Endothelial cell of umbilical vein (primary cell): ENCODE measurements around the gene CDH22. TPM values are rescaled to one million over a fixed set of nuclear protein-coding genes. Genes with fewer than 3 reads are reported as not detected.

Source experiments
- BruUV-seq: library from RNA; stranded (reverse); fragments of 400-500 nt; replicated peaks from 2 replicates; lab custom pipeline; 2021; lab: Mats Ljungman, UMichigan
- CTCF ChIA-PET: fragments of 300-600, 350-600 bp; sonication (Branson Sonifier 250); formaldehyde crosslinking; loops from one replicate; lab custom pipeline; 2021; ENCODE audit warnings: antibody characterized with exemption, inconsistent platforms; lab: Charles Lee
- POLR2A ChIA-PET: fragments of 300-600, 350-600 bp; sonication (Branson Sonifier 250); formaldehyde crosslinking; loops from one replicate; lab custom pipeline; 2021; ENCODE audit warnings: antibody characterized with exemption, inconsistent platforms; lab: Charles Lee
- DNase-seq: peaks from one replicate; pipeline ENCODE4 v3.0.0-alpha.2; 2011; ENCODE audit warnings: low read depth, low spot score
- FAIRE-seq: peaks from 2 replicates; lab custom pipeline; 2011; peaks lifted over from hg19 to GRCh38; lab: Jason Lieb, UNC
- H2AFZ ChIP-seq: 2 replicates; pipeline ENCODE4 v1.6.0; 2012; ENCODE audit warnings: low read depth, low read length, control low read depth, inconsistent platforms
- H3K27ac ChIP-seq: 2 replicates; pipeline ENCODE4 v1.5.1; 2011; ENCODE audit warnings: low read depth, mild to moderate bottlenecking, control low read depth, low read length, moderate library complexity; ENCODE audit not compliant: insufficient read depth
- H3K27me3 ChIP-seq, 2 experiments: 2 replicates each; pipeline versions ENCODE4 v1.6.0 to v1.6.1; 2011; ENCODE audit warnings: low read length in 2 of 2, mixed read lengths in 1 of 2; ENCODE audit not compliant: control insufficient read depth in 2 of 2, insufficient read depth in 2 of 2
- H3K36me3 ChIP-seq, 2 experiments: 2 replicates in 1 of 2; 3 replicates in 1 of 2; pipeline ENCODE4 v1.5.1; 2011; ENCODE audit warnings: low read length in 2 of 2, mild to moderate bottlenecking in 1 of 2, moderate library complexity in 1 of 2; ENCODE audit not compliant: control insufficient read depth in 2 of 2, insufficient read depth in 2 of 2; ENCODE audit errors: extremely low read depth in 1 of 2
- H3K4me1 ChIP-seq: 3 replicates; pipeline ENCODE4 v1.5.1; 2011; ENCODE audit warnings: mild to moderate bottlenecking, low read length; ENCODE audit not compliant: control insufficient read depth, insufficient read depth; ENCODE audit errors: extremely low read depth
- H3K4me2 ChIP-seq: 2 replicates; pipeline ENCODE4 v1.6.1; 2011; ENCODE audit warnings: low read length, control low read depth, mixed read lengths; ENCODE audit not compliant: insufficient read depth
- H3K4me3 ChIP-seq, 3 experiments: fragments of 200-600 bp in 1 of 3; sonication (generic), shearing (Covaris generic) in 1 of 3; replicated peaks in 1 of 3; 2 replicates each; pipeline ENCODE4 v1.5.1; 2011 to 2016; ENCODE audit warnings: control low read depth in 3 of 3, low read length in 3 of 3, mild to moderate bottlenecking in 2 of 3, inconsistent platforms in 1 of 3, low read depth in 1 of 3, moderate library complexity in 1 of 3; ENCODE audit not compliant: insufficient read depth in 1 of 3
- H3K79me2 ChIP-seq: 2 replicates; pipeline ENCODE4 v1.6.0; 2012; ENCODE audit warnings: low read length, inconsistent platforms; ENCODE audit not compliant: control insufficient read depth, insufficient read depth
- H3K9ac ChIP-seq: replicated peaks from 2 replicates; pipeline ENCODE3; 2011; ENCODE audit warnings: low read length, control low read depth; ENCODE audit not compliant: insufficient read depth; ENCODE audit errors: extremely low read depth
- H3K9me1 ChIP-seq: replicated peaks from 3 replicates; pipeline ENCODE4 v1.6.0; 2011; ENCODE audit warnings: mild to moderate bottlenecking, low read length; ENCODE audit not compliant: control insufficient read depth, insufficient read depth; ENCODE audit errors: extremely low read depth
- H3K9me3 ChIP-seq: replicated peaks from 2 replicates; pipeline ENCODE4 v1.5.1; 2012; ENCODE audit warnings: low read length, inconsistent platforms; ENCODE audit not compliant: control insufficient read depth, insufficient read depth
- H4K20me1 ChIP-seq: replicated peaks from 2 replicates; pipeline ENCODE3; 2011; ENCODE audit warnings: mild to moderate bottlenecking, low read length; ENCODE audit not compliant: control insufficient read depth, insufficient read depth; ENCODE audit errors: extremely low read depth
- CTCF ChIP-seq, 2 donors: IDR thresholded peaks; 1 replicate in 1 of 2; 2 replicates in 1 of 2; pipeline ENCODE4 v1.5.1; 2011; ENCODE audit warnings: low read length in 2 of 2, mild to moderate bottlenecking in 2 of 2, moderate library complexity in 2 of 2, control low read depth in 1 of 2, inconsistent platforms in 1 of 2, low read depth in 1 of 2; ENCODE audit not compliant: insufficient read depth in 1 of 2; ENCODE audit errors: extremely low read depth in 1 of 2
- EZH2 ChIP-seq: IDR thresholded peaks from 2 replicates; pipeline ENCODE4 v1.6.1; 2012; ENCODE audit warnings: borderline replicate concordance, low read depth, mild to moderate bottlenecking, moderate library complexity, low read length, inconsistent platforms; ENCODE audit not compliant: severe bottlenecking
- FOS ChIP-seq: IDR thresholded peaks from 2 replicates; pipeline ENCODE4 v1.6.1; 2011; ENCODE audit warnings: mild to moderate bottlenecking, low read length, moderate library complexity, borderline replicate concordance; ENCODE audit not compliant: insufficient read depth
- GATA2 ChIP-seq: IDR thresholded peaks from 2 replicates; pipeline ENCODE4 v1.7.0; 2011; ENCODE audit warnings: low read depth, mild to moderate bottlenecking, moderate library complexity, mixed read lengths, low read length; ENCODE audit not compliant: insufficient read length, insufficient read depth
- JUN ChIP-seq: IDR thresholded peaks from 2 replicates; pipeline ENCODE4 v1.6.1; 2011; ENCODE audit warnings: borderline replicate concordance, low read depth; ENCODE audit not compliant: insufficient read length, insufficient read depth
- MAX ChIP-seq: IDR thresholded peaks from 2 replicates; pipeline ENCODE4 v1.6.1; 2011; ENCODE audit not compliant: insufficient read depth, insufficient read length
- MYC ChIP-seq: IDR thresholded peaks from one replicate; pipeline ENCODE4 v1.6.1; 2011; ENCODE audit warnings: mild to moderate bottlenecking, low read depth, low read length
- POLR2A ChIP-seq: IDR thresholded peaks from 2 replicates; pipeline ENCODE4 v1.6.1; 2012; ENCODE audit warnings: low read depth, mild to moderate bottlenecking, control low read depth, low read length
- POLR2AphosphoS5 ChIP-seq: IDR thresholded peaks from 2 replicates; pipeline ENCODE4 v1.6.1; 2012; ENCODE audit warnings: low read depth, mild to moderate bottlenecking, control low read depth, low read length, moderate library complexity; ENCODE audit not compliant: insufficient read depth
- dilution Hi-C: fragments of 300-500 bp; cut with MboI; formaldehyde crosslinking; loops from one replicate; pipeline ENCODE4 v1.15.0; 2019; ENCODE audit warnings: low sequenced_read_pairs; ENCODE audit not compliant: extremely low pct_ligation_motif_present
- intact Hi-C: fragments of 100-400 bp; cut with micrococcal nuclease; formaldehyde crosslinking; loops from one replicate; pipeline ENCODE4 v1.10.0; 2022
- polyA plus RNA-seq, 4 experiments: library from polyadenylated mRNA; depleted of rRNA in 3 of 4; stranded (reverse) in 3 of 4; unstranded in 1 of 4; fragments of >200 nt; gene quantifications; 2 replicates each; pipeline versions ENCODE4 v1.2.1 to v1.2.3, GENCODE V29; 2011 to 2012; ENCODE audit warnings: missing spikeins in 1 of 4
- total RNA-seq: library from RNA; stranded (reverse); gene quantifications from 2 replicates; pipeline ENCODE4 v1.2.3, GENCODE V29; 2021

The CDH22 gene
- total and polyA plus RNA-seq, 2 donors (not counting 3 experiments of a cell fraction or from before 2014, with no cell fraction given), result not detected

- CTCF ChIA-PET, result no interaction called here
- no peak for TF ChIP-seq MYC
- no peak for TF ChIP-seq CTCF (IDR thresholded peaks at IDR 0.05; ENCODE audit: extremely low read depth in 1 of 2, insufficient read depth in 1 of 2, low read depth in 1 of 2, low read length in 2 of 2)
- no peak for TF ChIP-seq GATA2
- TF ChIP-seq POLR2A, result no peak
- TF ChIP-seq EZH2, result no peak
- no peak for TF ChIP-seq JUN
- TF ChIP-seq POLR2AphosphoS5, result no peak
- no peak for TF ChIP-seq FOS
- TF ChIP-seq MAX, result no peak
- POLR2A ChIA-PET, result no interaction called here
- H3K27me3 ChIP-seq, result no peaks in the 10 kb centered on the region
- no TSS peak for BruUV-seq
- no peaks in the 10 kb centered on the region for H3K36me3 ChIP-seq
- no peak overlapping the region for H3K27ac ChIP-seq
- no peak overlapping the region for H2AFZ ChIP-seq
- intact Hi-C loops (no loop called here), dilution Hi-C loops (no loop called here)
- no peaks in the 10 kb centered on the region for H3K9me1 ChIP-seq
- H3K9me3 ChIP-seq, result no peaks in the 10 kb centered on the region
- H3K9ac ChIP-seq, result no peak overlapping the region
- H3K4me1 ChIP-seq, result no peaks in the 10 kb centered on the region
- DNase-seq, result no peak
- no peak overlapping the region for H3K4me3 ChIP-seq
- no peaks in the 10 kb centered on the region for H3K79me2 ChIP-seq
- no peaks in the 10 kb centered on the region for H4K20me1 ChIP-seq
- no peak for FAIRE-seq
- no peak overlapping the region for H3K4me2 ChIP-seq
Observed at GRCh38 chr20:46183768-46184167, 124.5 kb downstream of the CDH22 start.
